NCI-H1417 (cell line): ENCODE measurements around the gene CRY2.

Experiments
- DNase-seq, 3 experiments: peaks; one replicate each; lab custom pipeline; 2025; lab: John Stamatoyannopoulos, UW

Gene CRY2

DNA sequence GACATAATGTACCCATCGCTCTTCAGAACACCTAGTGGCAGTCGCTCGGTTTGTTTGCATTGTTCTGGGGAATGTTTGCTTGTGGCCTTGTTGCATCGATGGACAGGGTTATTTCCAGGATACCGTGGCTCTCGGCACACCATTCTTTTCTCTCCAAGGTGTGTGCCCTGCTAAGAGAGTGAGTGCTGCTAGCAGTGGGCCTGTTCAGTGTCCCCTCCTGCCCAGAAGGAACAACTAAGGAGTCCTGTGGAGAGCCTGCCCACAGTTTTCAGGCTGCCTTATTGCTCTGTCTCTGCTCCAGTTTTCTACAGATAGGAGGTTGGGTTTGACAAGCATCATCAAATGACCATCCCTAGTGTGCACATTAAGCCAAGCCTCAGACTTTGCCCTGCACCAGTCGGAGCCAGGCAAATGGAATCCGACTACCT lies 1.4 kb downstream of the CRY2 start:
- peak in 1 of 3 experiments; percentile 38 for DNase-seq

DNA sequence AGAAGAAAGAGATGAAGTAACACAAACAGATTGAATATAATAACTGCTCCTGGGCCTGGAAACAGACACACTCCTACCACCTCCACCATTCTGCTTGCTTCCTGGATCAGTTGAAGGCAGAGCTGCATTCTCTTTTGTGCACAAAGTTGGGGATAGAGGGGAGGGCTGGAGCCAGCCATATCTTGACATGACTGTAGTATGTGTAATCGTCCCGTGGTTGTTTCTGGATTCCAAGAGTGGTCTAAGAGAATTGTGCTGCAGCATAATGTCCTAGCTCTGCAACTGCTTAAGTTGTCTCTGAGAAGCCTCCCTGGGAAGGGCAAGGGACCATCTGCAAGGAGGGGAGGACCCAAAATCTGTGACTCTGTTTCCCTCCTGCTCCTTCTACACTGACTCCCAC lies 3.2 kb downstream of the CRY2 start:
- DNase-seq = no peak

DNA sequence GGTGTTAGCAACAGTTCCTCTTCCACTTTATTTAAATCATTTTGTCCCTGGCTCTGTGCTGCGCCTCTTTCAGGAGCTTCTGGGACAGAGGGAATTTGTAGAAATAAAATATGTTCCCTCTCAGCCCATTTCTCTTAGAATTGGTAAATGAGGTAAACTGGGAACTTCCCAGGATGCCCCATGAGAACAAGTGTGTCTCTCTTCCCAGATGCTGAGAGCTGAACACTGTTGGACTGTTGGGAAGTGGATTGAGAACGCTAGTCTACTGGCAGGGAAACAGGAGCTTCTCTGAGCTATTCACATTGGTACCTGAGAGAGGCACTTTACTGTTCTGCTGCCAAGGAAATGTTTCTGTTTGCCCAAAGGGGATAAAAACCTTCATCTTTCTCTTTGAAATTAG lies 4.0 kb downstream of the CRY2 start:
- DNase-seq = no peak

DNA sequence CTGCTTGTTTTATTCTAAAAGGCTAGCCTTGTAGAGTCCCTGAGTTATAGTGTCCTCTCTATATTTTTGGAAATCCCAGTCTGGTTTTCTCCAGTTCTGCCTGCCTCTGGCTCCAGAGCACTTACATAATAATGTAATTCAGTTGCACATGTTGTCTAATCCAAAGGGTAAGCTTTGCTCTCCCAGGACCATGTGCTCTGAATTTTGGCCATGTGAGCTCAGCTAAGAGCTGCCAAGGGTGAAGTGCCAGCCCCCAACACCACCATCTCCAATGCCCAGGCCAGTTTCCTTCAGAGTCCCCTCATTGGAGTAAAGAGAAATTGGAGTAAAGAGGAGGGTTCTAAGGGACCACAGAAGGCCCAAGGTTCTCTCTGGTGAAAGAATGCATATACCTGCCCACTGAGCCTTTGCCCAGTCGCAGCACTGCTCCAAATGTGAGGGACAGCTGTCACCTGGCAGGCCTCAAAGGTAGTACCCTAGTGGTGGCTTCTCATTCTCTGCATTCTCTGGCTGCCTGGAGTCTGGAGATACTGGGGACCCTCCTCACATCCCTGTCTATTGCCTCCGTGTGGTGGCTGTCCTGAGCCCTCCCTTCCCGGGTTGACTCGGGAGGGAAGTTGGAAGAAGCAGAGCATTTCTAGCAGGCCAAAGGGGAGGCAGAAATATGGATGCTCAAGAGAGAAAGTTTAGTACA lies 4.9 kb downstream of the CRY2 start:
- DNase-seq = no peak

DNA sequence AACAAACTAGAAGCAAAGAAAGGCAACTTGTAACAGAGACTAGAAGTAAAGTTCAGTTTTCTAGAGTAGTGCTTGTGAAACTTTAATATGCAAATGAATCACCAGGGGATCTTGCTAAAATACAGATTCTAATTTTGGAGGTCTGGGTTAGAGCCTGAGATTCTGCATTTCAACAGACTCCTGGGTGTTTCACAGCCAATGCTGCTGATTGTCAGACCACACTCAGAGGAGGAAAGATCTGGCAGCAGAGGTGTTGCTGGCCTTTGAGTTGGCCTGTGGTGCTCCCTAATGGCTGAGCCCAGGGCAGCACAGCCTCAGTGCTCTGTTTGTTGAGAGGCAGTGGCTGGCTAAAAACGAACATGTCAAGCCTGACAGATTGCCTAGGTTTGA lies 5.4 kb downstream of the CRY2 start:
- peak in 1 of 3 experiments; percentile 5 for DNase-seq

DNA sequence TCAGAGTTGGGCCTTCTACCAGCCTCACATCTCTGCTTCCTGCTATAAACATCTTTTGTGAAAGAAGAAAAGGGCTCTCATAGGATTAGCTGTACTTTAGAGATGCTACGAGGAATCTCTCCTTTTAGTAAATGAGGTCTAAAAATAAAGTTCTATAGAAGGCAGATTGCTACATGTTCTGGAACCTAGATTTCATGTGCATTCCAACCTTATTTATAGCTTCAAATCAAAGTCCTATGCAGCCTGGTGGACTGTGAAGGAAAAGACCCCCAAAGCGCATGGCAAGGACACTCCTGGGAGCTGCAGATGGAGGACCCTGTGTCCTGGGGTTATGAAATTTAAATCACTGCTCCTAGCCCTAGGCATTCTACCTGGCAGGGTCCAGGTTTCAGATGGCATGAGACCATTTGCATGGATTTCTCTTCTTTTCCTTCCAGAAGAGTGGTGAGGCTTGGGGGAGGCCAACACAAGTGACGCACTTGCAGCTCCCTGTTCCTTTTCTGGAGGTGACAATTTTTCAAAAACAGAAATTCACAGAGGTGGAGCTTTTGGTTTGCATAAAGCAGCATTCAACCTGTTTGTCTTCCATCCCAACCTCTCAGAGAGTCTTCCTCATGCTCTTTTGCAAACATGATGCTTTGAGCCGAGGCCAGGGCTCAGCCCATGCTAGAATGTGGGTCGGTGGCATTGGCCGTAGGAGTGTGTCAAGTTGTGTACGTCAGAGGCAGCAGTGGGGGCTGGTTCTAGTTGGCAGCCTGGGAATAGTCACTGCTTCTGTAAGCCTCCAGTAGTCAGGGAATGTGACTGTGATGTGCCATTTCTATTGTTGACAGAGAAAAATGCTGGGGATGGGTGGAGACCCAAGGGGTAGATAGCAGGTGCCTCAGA lies 6.3 kb downstream of the CRY2 start:
- DNase-seq = no peak

DNA sequence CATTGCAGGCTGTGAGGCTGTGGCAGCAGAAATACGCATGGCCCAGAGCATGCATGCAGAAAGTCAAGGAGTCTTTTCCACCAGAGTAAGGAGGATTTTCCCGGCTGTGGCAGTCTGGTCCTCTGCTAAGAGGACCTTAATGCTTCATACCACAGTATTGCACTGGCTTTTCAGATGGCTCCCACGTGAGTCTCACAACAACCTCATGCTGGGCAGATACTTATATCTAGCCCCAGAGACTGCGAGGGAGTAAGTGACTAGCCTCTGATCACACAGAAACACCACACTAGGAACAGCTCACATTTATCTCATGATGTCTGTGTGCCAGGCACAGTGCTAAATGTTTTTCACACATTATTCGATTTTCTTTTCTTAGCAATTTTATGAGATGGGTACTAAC lies 8.0 kb downstream of the CRY2 start:
- DNase-seq = no peak

DNA sequence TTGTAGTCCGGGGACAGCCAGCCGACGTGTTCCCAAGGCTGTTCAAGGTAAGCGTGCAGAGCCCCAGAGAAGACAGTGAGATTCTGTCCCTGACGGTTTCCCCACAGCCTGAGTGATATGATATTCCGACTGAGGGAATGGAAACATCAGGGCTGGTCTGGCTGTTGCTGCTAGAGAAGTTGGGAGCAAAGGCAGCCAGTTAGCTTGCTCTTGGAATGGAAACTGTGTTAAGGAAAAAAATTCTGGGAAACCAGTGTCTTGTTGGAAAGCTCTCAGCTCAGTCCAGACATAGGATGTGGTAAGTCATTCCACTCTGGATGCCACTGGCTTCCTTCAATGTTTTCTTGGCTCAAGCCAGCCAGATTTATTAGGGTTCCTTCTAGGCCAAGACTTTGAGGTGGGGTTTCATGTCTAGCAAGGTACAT lies 8.8 kb downstream of the CRY2 start:
- DNase-seq = no peak

DNA sequence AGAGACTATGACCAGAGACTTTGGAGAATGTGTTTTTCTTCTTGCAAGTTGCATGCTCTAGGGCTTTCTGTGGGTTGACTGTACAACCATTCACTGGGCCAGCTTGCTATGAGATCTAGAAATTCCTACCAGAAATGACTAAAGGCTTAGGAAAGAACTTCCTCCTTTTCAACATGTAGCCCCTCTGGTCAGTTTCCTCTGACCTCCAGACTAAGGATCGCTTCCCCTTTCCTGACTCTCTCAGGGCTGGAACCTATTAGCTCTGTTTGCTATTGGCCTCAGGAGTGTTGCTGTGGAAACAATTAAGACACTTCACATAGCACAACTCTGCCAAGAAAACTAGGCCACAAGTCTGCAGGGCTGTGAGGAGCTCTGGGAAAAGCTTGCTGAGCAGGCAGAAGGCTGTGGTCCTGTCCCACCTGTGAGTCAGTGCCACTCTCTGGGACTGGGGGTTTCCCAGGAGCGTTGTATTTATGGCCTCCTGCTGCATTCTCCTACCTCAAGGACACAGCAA lies 10.7 kb downstream of the CRY2 start:
- peak in 1 of 3 experiments; percentile 13 for DNase-seq

DNA sequence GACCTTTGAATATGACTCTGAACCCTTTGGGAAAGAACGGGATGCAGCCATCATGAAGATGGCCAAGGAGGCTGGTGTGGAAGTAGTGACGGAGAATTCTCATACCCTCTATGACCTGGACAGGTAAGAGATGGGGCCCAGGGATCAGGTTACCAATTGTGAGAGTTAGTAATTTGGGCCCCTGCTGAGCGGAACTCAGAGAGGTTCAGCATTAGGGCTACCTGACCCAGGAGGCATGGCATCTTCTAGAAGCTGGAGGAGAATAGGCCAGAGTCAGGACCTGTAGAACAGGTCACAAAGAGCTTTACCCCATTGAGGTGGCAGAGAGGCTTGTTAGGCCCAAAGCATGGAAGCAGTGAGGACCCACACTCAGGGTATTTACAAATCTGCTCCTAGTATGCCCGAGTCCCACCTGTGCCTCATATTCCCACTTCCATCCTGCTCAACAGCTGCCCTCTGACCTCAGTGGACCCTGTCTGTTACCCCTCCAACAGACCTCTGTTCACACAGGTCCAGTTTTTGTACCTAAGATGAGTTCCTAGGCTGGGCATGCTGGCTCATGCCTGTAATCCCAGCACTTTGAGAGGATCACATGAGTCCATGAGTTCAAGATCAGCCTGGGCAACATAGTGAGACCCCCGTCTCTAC lies 11.6 kb downstream of the CRY2 start:
- no peak for DNase-seq

DNA sequence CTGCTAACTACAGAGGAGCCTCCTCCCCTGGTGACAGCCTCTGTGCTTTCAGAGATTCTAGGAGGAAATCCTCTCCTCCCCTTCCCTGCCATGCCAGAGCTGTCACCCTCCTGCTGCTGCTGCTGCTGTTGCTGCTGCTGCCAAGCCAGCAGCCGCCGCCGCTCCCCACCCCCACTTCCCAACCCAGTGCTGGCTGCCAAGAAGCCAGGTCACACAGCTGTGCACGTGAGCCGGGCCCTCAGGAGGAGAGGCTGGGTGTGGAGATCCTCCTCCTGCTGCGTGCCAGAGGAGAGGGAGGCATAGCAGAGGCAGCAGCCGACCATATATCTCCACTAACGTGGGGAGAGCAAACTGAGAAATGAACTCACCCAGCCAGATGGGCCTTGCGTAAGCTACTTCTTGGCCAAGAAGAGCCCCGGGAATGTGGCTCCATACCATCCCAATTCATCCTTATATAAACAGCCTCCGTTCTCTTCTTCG lies 12.4 kb downstream of the CRY2 start:
- peak in 1 of 3 experiments; percentile 86 for DNase-seq

DNA sequence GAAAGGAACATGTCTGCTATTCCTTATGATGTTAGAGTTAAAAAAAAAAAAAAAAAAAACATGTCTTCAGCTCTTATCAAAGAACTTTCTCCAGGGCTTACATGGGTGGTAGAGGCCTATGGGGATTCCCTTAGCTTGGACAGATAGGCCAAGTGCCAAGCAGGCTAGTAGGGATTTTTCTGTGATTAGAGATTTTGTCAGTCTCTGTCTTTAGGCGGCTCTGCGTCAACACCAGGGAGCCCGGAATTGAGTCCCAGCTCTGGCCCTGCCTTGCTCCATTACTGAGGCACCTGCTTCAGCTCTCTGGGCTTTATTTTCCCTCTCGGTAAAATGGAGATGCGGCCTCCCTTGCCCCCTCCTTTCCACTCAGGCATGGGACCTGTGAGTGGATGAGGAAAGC lies 13.1 kb downstream of the CRY2 start:
- no peak for DNase-seq

DNA sequence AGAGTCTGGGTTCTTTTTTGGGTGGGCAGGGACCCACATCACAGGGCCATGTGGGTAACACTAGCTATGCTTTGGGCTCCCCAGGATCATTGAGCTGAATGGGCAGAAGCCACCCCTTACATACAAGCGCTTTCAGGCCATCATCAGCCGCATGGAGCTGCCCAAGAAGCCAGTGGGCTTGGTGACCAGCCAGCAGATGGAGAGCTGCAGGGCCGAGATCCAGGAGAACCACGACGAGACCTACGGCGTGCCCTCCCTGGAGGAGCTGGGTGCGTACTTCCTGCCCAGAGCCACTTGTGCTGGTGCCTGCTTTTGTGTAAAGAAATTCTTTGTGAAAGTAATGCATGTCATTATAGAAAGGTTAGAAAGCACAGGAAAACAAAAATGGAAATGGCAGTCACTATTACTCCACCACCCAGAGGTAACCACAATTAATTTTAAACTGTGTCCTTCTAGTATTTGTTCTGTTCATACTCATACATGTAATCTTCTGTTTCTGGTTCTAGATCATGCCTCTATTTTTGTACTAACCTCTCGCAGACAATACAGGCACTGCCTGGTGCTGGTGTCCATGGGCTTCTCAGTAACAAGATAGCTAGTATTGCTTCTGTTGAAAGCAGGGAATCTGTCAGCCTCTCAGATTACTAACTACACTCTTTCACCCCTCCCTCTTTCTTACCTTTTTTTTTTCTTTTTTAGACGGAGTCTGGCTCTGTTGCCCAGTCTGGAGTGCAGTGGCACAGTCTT lies 13.7 kb downstream of the CRY2 start:
- DNase-seq = no peak

DNA sequence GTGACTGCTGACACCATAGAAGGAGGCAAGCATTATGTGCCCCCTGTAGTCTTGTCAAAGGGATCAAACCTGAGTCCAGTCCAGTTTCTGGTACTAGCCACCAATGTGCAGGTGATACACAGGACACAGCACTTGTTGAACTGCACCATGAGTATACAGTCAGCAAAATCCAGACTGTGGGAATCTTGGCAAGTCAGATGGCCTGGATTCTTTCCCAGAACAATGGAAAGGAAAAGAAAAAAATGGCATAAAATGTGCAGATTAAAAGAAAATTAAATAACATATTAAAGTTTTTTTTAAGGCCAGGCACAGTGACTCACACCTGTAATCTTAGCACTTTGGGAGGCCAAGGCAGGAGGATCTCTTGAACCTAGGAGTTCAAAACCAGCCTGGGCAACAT lies 16.8 kb downstream of the CRY2 start:
- no peak for DNase-seq

DNA sequence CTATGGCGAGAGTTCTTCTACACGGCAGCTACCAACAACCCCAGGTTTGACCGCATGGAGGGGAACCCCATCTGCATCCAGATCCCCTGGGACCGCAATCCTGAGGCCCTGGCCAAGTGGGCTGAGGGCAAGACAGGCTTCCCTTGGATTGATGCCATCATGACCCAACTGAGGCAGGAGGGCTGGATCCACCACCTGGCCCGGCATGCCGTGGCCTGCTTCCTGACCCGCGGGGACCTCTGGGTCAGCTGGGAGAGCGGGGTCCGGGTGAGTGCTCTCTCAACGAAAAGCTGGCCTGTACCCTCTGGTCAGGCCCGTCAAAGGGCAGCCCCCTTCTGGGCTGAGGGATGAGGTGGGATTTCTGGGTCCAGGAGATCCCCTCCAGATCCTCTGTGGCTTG lies 22.3 kb downstream of the CRY2 start:
- no peak for DNase-seq

DNA sequence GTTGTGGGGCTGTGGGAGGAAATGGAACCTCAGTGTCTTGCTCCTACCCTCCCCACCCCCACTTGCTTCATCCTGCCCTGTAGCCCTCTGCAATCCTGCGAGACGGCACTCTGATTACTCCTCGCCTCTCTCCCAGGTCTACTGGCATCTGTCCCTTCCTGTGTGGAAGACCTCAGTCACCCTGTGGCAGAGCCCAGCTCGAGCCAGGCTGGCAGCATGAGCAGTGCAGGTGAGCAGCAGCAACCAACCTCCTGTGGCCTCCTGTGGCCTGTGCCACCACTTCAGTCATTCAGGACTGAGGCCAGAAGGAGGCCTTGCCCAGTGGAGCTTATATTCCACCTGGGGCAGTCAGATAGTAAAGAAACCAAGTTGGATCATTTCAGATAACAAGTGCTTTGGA lies 23.4 kb downstream of the CRY2 start:
- DNase-seq = no peak

DNA sequence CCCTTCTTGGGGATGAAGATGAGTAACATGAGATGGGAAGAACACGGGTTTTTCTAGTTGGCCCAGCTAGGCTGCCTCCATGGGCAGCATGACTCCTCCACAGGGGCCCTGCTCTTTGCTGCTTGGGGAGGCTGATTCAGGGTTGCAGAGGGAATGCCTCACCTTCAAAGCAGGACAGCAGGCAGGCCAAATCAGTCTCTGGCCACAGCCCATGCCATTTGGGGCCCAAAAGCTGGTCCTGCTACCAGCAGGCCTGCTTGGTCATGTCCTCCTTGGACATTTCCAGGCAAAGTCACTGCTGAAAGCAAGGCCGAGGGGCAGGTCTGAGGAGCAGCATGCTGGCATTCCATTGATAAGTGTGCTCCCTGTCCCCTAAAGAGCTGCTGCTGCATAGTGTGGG lies 24.4 kb downstream of the CRY2 start:
- no peak for DNase-seq

DNA sequence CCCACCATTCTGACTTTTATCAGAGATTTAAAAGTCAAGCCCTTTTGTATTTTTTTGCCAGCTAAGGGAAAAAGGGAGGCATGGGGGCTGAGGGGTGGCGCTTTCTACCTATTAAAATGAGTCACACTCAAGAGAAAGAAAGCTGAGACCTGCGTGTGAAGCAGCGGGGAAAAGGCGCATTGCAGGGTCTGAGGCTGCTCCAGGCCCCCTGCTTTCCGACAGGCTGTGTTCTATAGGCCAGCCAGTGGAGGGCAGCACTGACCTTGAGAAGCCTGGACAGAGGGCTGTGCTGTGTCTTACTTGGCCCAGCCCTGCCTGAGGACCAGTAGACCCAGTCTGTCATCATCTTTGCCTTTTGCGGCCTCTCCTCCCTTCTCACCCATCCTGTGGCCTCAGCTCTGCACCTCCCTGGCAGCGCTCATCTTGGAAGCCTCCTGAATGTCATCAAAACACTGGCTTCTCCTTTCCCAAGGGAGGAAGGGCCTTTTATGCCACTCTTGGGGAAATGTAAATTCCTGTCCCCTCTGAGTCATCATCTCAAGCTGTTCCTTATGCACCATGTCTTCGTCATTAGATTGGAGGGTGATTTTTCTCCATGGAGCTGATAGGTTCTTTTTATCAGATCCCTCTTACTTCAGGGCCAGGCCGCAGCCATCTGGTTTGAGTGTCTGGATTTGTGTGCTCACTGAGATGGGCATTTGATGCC lies 25.5 kb downstream of the CRY2 start:
- peak; percentile 39 to 72 (median 50) for DNase-seq

DNA sequence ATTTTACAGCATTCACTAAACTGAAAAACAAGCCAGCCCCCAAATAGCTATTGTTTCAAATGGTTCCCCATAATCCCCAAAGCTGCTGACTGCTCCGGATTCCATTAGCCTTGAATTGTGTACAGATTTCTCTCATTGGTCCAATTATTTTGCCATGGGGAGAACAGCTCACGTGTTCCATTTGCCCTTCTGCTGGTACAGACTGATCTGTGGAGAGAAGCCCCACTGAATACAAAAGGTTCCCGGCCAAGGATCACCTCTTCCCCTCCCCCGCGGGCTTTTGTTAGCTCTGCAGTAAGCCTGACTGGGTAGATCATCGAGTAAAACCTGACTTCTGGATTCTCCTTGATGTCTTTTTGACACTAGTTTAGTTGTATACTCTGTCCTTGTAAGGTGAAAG lies 29.1 kb downstream of the CRY2 start:
- DNase-seq = no peak

DNA sequence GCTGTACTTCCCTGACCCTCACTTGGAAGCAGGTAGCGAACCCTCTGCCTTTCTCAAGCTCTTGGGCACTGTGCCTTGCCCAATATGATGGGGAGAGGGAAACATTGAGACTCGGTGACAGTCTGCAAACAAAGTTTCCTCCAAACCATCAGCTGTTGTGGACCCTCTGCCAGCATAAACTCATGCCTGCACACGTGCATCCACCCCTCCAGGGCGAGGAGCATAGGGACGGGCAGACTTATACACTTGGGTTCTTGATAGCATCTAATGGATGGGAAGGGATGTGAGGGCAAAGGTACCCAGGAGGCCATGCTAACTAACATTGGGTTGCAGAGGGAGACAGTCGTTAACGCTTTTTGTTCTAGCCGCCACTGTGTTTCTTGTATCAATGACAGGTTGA lies 29.9 kb downstream of the CRY2 start:
- no peak for DNase-seq

DNA sequence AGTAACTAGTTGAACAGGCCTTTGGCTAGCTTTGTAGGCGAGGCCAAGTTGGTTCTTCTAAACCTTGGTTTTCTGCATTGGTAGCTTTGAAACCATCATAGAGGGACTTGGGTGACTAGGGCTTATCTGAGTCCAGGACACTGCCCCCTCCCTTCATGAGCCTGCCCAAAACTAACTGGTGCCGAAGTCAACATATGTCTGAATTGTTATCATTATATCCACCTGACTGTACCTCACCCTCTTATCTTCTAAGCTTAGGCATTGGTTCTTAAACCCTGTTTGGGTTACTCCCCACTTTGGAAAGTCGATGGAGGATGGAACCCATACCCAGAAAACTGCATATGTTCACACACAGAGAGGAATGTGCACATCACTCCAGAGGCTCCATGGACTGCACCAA lies 30.6 kb downstream of the CRY2 start:
- DNase-seq = no peak
